HepG2 (cell line): ENCODE measurements around the gene RNF222. TPM values are rescaled to one million over a fixed set of nuclear protein-coding genes. Genes with fewer than 3 reads are reported as not detected.

Experiments
- ARHGAP35 ChIP-seq: sonication (generic); formaldehyde crosslinking; IDR thresholded peaks from 2 replicates; pipeline ENCODE4 v1.9.0; 2022; ENCODE audit warnings: mild to moderate bottlenecking, inconsistent platforms, moderate library complexity, missing genetic modification reagents, borderline replicate concordance
- ELK4 ChIP-seq: sonication (generic); formaldehyde crosslinking; IDR thresholded peaks from 2 replicates; pipeline ENCODE4 v1.9.0; 2021; ENCODE audit warnings: missing genetic modification reagents, borderline replicate concordance
- ETS1 ChIP-seq: sonication (generic); formaldehyde crosslinking; IDR thresholded peaks from 2 replicates; pipeline ENCODE4 v1.4.0; 2020; ENCODE audit warnings: missing genetic modification reagents
- FOSL1 ChIP-seq: sonication (generic); formaldehyde crosslinking; IDR thresholded peaks from 2 replicates; pipeline ENCODE4 v1.9.0; 2021; ENCODE audit warnings: missing genetic modification reagents, borderline replicate concordance
- GPN1 ChIP-seq: sonication (generic); formaldehyde crosslinking; IDR thresholded peaks from 2 replicates; pipeline ENCODE4 v1.5.1; 2020; ENCODE audit warnings: missing genetic modification reagents, borderline replicate concordance
- HIVEP1 ChIP-seq: sonication (generic); formaldehyde crosslinking; IDR thresholded peaks from 2 replicates; pipeline ENCODE4 v1.4.0; 2020; ENCODE audit warnings: mild to moderate bottlenecking, missing genetic modification reagents
- MTF1 ChIP-seq: sonication (generic); formaldehyde crosslinking; IDR thresholded peaks from 2 replicates; pipeline ENCODE4 v1.5.0; 2020; ENCODE audit warnings: missing genetic modification reagents
- NFKBIZ ChIP-seq: IDR thresholded peaks from 2 replicates; pipeline ENCODE4 v1.6.1; 2018; ENCODE audit warnings: missing genetic modification reagents, missing compliant biosample characterization
- RXRA ChIP-seq: sonication (generic); formaldehyde crosslinking; IDR thresholded peaks from 2 replicates; pipeline ENCODE4 v1.5.1; 2020; ENCODE audit warnings: missing genetic modification reagents
- SIX4 ChIP-seq: sonication (generic); formaldehyde crosslinking; IDR thresholded peaks from 2 replicates; pipeline ENCODE4 v1.4.0; 2020; ENCODE audit warnings: missing genetic modification reagents
- TFE3 ChIP-seq: IDR thresholded peaks from 2 replicates; pipeline ENCODE4 v1.6.1; 2016
- TP53 ChIP-seq: sonication (generic); formaldehyde crosslinking; conservative IDR thresholded peaks from 2 replicates; pipeline ENCODE4 v1.4.0; 2020; ENCODE audit warnings: missing genetic modification reagents
- ZBTB34 ChIP-seq: sonication (generic); formaldehyde crosslinking; IDR thresholded peaks from 2 replicates; pipeline ENCODE4 v1.8.0; 2022; ENCODE audit warnings: mild to moderate bottlenecking, missing genetic modification reagents
- ZNF121 ChIP-seq: sonication (generic); formaldehyde crosslinking; IDR thresholded peaks from 2 replicates; pipeline ENCODE4 v1.5.0; 2020; ENCODE audit warnings: mild to moderate bottlenecking, missing genetic modification reagents
- ZNF256 ChIP-seq: sonication (generic); formaldehyde crosslinking; conservative IDR thresholded peaks from 2 replicates; pipeline ENCODE4 v1.4.0; 2020; ENCODE audit warnings: missing genetic modification reagents
- ZNF264 ChIP-seq: sonication (generic); formaldehyde crosslinking; IDR thresholded peaks from 2 replicates; pipeline ENCODE4 v1.4.0; 2020; ENCODE audit warnings: missing genetic modification reagents
- ZNF275 ChIP-seq: sonication (generic); formaldehyde crosslinking; IDR thresholded peaks from 2 replicates; pipeline ENCODE4 v1.8.0; 2022; ENCODE audit warnings: missing genetic modification reagents, mild to moderate bottlenecking, inconsistent platforms, borderline replicate concordance
- ZNF30 ChIP-seq: sonication (generic); formaldehyde crosslinking; IDR thresholded peaks from 2 replicates; pipeline ENCODE4 v1.5.0; 2020; ENCODE audit warnings: mild to moderate bottlenecking, missing genetic modification reagents
- ZNF329 ChIP-seq: sonication (generic); formaldehyde crosslinking; IDR thresholded peaks from 2 replicates; pipeline ENCODE4 v1.9.0; 2021; ENCODE audit warnings: low read depth, mild to moderate bottlenecking, missing genetic modification reagents
- ZNF878 ChIP-seq: sonication (generic); formaldehyde crosslinking; IDR thresholded peaks from 2 replicates; pipeline ENCODE4 v1.8.1; 2023; ENCODE audit warnings: mild to moderate bottlenecking, missing genetic modification reagents, moderate library complexity
- ZNF883 ChIP-seq: sonication (generic); formaldehyde crosslinking; IDR thresholded peaks from 2 replicates; pipeline ENCODE4 v1.5.1; 2020; ENCODE audit warnings: mild to moderate bottlenecking, missing genetic modification reagents; ENCODE audit errors: not compliant biosample characterization
- ZNF891 ChIP-seq: sonication (generic); formaldehyde crosslinking; IDR thresholded peaks from 2 replicates; pipeline ENCODE4 v1.5.0; 2020; ENCODE audit warnings: mild to moderate bottlenecking, missing genetic modification reagents
- ZSCAN5A ChIP-seq: sonication (generic); formaldehyde crosslinking; IDR thresholded peaks from 2 replicates; pipeline ENCODE4 v1.8.0; 2022; ENCODE audit warnings: mild to moderate bottlenecking, missing genetic modification reagents, borderline replicate concordance
- polyA plus RNA-seq, 8 experiments: library from polyadenylated mRNA; depleted of rRNA in 3 of 8; stranded (reverse) in 7 of 8; unstranded in 1 of 8; fragments of >200 nt; fragmentation: Illumina TruSeq in 4 of 8; extraction: Trizol in 4 of 8; gene quantifications; 2 replicates each; pipeline versions ENCODE4 v1.2.1 to v1.2.3, GENCODE V29; 2011 to 2016; ENCODE audit warnings: low read depth in 4 of 8, missing spikeins in 1 of 8, mixed read lengths in 1 of 8; ENCODE audit not compliant: insufficient read depth in 1 of 8
- total RNA-seq, 5 experiments: library from RNA; depleted of rRNA; stranded (reverse); fragments of >200 nt; fragmentation: Illumina TruSeq; extraction: Trizol; gene quantifications; 2 replicates each; pipeline ENCODE4 v1.2.3, GENCODE V29; 2016; ENCODE audit warnings: low read depth in 1 of 5

RNF222 gene
- total and polyA plus RNA-seq, 2 of the 13 experiments (the other 11 are each of a cell fraction or from before 2014, with no cell fraction given): not detected

GRCh38 chr17:8382880-8383142, 14.8 kb downstream of the RNF222 start (continued):
- TF ChIP-seq ZBTB34 (CRISPR knock-in tag) (peak; percentile 67; the same call in 1 of the 2 replicates), HIVEP1 (CRISPR knock-in tag) (peak; percentile 32; the same call in 1 of the 2 replicates), ARHGAP35 (CRISPR knock-in tag) (no peak; the same call in 1 of the 2 replicates), ZNF329 (CRISPR knock-in tag) (no peak), MTF1 (CRISPR knock-in tag) (0 out of 2 replicates have a peak, but pooled peaks have one; percentile 14), RXRA (CRISPR knock-in tag) (0 out of 2 replicates have a peak, but pooled peaks have one; percentile 12), ELK4 (CRISPR knock-in tag) (peak; percentile 81; the same call in 1 of the 2 replicates), ZSCAN5A (CRISPR knock-in tag) (no peak), ZNF121 (CRISPR knock-in tag) (no peak), ZNF891 (CRISPR knock-in tag) (no peak), FOSL1 (no peak; the same call in 1 of the 2 replicates), ZNF878 (peak; percentile 92; the same call in 1 of the 2 replicates), NFKBIZ (no peak), SIX4 (no peak), ZNF30 (no peak), TFE3 (CRISPR knock-in tag) (no peak; the same call in 1 of the 2 replicates), ZNF264 (CRISPR knock-in tag) (no peak), ZNF256 (CRISPR knock-in tag) (0 out of 2 replicates have a peak, but pooled peaks have one; percentile 59), GPN1 (CRISPR knock-in tag) (0 out of 2 replicates have a peak, but pooled peaks have one; percentile 35), ETS1 (CRISPR knock-in tag) (no peak), TP53 (no peak), ZNF275 (CRISPR knock-in tag) (no peak), ZNF883 (CRISPR knock-in tag) (no peak)
